SU-DHL-6 (cell line): ENCODE measurements around the gene PGAP6.

Experiments
- H2AFZ ChIP-seq: fragments of 200-600 bp; sonication (generic); 2 replicates; pipeline ENCODE4 v1.6.1; 2014; ENCODE audit warnings: low read depth, mild to moderate bottlenecking, moderate library complexity, mixed read lengths, antibody characterized with exemption, low read length; ENCODE audit not compliant: severe bottlenecking
- H3F3A ChIP-seq: fragments of 200-600 bp; shearing (Covaris generic); 2 replicates; pipeline ENCODE4 v1.6.0; 2016; ENCODE audit warnings: antibody characterized with exemption, mild to moderate bottlenecking; ENCODE audit not compliant: insufficient read depth
- H3K27ac ChIP-seq: fragments of 200-600 bp; sonication (generic); 2 replicates; pipeline ENCODE4 v1.5.1; 2016; ENCODE audit warnings: low read depth, mild to moderate bottlenecking, low read length, moderate library complexity, mixed read lengths
- H3K27me3 ChIP-seq: fragments of 200-600 bp; sonication (generic), shearing (Covaris generic); 2 replicates; pipeline ENCODE4 v1.6.0; 2014; ENCODE audit warnings: mild to moderate bottlenecking, low read length
- H3K36me3 ChIP-seq: fragments of 200-600 bp; sonication (generic); 2 replicates; pipeline ENCODE4 v1.6.1; 2014; ENCODE audit warnings: mild to moderate bottlenecking, low read length, mixed read lengths
- H3K4me2 ChIP-seq: fragments of 300-600, 200-600 bp; shearing (Covaris generic), sonication (generic); 2 replicates; pipeline ENCODE4 v1.6.0; 2014; ENCODE audit warnings: low read length, low read depth, mild to moderate bottlenecking; ENCODE audit not compliant: poor library complexity, severe bottlenecking
- H3K4me3 ChIP-seq: fragments of 200-600 bp; sonication (generic); 2 replicates; pipeline ENCODE4 v1.5.1; 2014; ENCODE audit warnings: antibody characterized with exemption, low read length, mild to moderate bottlenecking, mixed read lengths; ENCODE audit not compliant: insufficient read depth, poor library complexity, severe bottlenecking
- H3K79me2 ChIP-seq: fragments of 200-600 bp; sonication (generic); 2 replicates; pipeline ENCODE4 v1.6.1; 2014; ENCODE audit warnings: mild to moderate bottlenecking, low read length, moderate library complexity; ENCODE audit not compliant: insufficient read depth
- H3K9ac ChIP-seq: fragments of 200-600 bp; sonication (generic); 2 replicates; pipeline ENCODE4 v1.7.0; 2014; ENCODE audit warnings: mild to moderate bottlenecking, low read length
- H3K9me2 ChIP-seq: fragments of 200-600 bp; sonication (generic); replicated peaks from 2 replicates; pipeline ENCODE4 v1.6.1; 2014; ENCODE audit warnings: low read length; ENCODE audit not compliant: insufficient read depth
- H3K9me3 ChIP-seq: fragments of 200-600 bp; sonication (generic); 2 replicates; pipeline ENCODE4 v1.6.1; 2014; ENCODE audit warnings: low read length, mixed read lengths; ENCODE audit not compliant: insufficient read depth
- H4K20me1 ChIP-seq: fragments of 200-600 bp; sonication (generic); 2 replicates; pipeline ENCODE4 v1.6.1; 2014; ENCODE audit warnings: low read depth, mild to moderate bottlenecking, antibody characterized with exemption, low read length, moderate library complexity, mixed read lengths
- CTCF ChIP-seq: fragments of 200-600 bp; sonication (generic); IDR thresholded peaks from one replicate; pipeline ENCODE4 v1.5.1; 2017; ENCODE audit warnings: antibody characterized with exemption, mild to moderate bottlenecking, low read length, moderate library complexity; ENCODE audit not compliant: insufficient read depth, poor library complexity, severe bottlenecking
- EZH2phosphoT487 ChIP-seq: fragments of 200-600 bp; sonication (generic), shearing (Covaris generic); conservative IDR thresholded peaks from 2 replicates; pipeline ENCODE4 v1.6.1; 2018; ENCODE audit warnings: mild to moderate bottlenecking, antibody characterized with exemption, low read length, moderate library complexity, mixed read lengths

Gene PGAP6

GRCh38 chr16:325375-326145, 56.2 kb downstream of the PGAP6 start:
- no peak overlapping the region for H3K4me2 ChIP-seq
- H3K9me2 ChIP-seq: no peaks in the 10 kb centered on the region
- H3F3A ChIP-seq: no peaks in the 10 kb centered on the region
- no peaks in the 10 kb centered on the region for H3K9me3 ChIP-seq
- H3K27me3 ChIP-seq: no peaks in the 10 kb centered on the region
- TF ChIP-seq CTCF (no peak), EZH2phosphoT487 (no peak)
- no peak overlapping the region for H3K9ac ChIP-seq
- H3K36me3 ChIP-seq: no peaks in the 10 kb centered on the region
- peaks cover 13% of the 10 kb centered on the region for H3K79me2 ChIP-seq
- no peak overlapping the region for H3K4me3 ChIP-seq
- no peak overlapping the region for H3K27ac ChIP-seq
- no peaks in the 10 kb centered on the region for H4K20me1 ChIP-seq
- no peak overlapping the region for H2AFZ ChIP-seq

GRCh38 chr16:324451-325334, 57.1 kb downstream of the PGAP6 start:
- no peak overlapping the region for H3K27ac ChIP-seq
- H3F3A ChIP-seq: no peaks in the 10 kb centered on the region
- no peak overlapping the region for H3K4me3 ChIP-seq
- H3K9me2 ChIP-seq: no peaks in the 10 kb centered on the region
- H3K9ac ChIP-seq: no peak overlapping the region
- H4K20me1 ChIP-seq: no peaks in the 10 kb centered on the region
- peaks cover 17% of the 10 kb centered on the region for H3K79me2 ChIP-seq
- H3K27me3 ChIP-seq: no peaks in the 10 kb centered on the region
- no peaks in the 10 kb centered on the region for H3K9me3 ChIP-seq
- H2AFZ ChIP-seq: no peak overlapping the region
- no peak overlapping the region for H3K4me2 ChIP-seq
- no peaks in the 10 kb centered on the region for H3K36me3 ChIP-seq
- TF ChIP-seq EZH2phosphoT487: no peak

- no peak for TF ChIP-seq CTCF
- no peak for TF ChIP-seq EZH2phosphoT487
- Histone ChIP-seq H3K4me3 (no peak overlapping the region), H3K9ac (no peak overlapping the region), H3K79me2 (peaks cover 17% of the 10 kb centered on the region), H3K9me2 (no peaks in the 10 kb centered on the region), H3K9me3 (no peaks in the 10 kb centered on the region), H3F3A (no peaks in the 10 kb centered on the region), H3K4me2 (no peak overlapping the region), H3K36me3 (no peaks in the 10 kb centered on the region), H2AFZ (no peak overlapping the region), H3K27ac (no peak overlapping the region), H4K20me1 (no peaks in the 10 kb centered on the region), H3K27me3 (no peaks in the 10 kb centered on the region)
Measured at GRCh38 chr16:324201-324450, 57.7 kb downstream of the PGAP6 start.
